Erythroblast (primary cell): Measurements from ENCODE around the gene LYPD3.

Experiments used
- DNase-seq, 2 experiments: peaks; one replicate each; lab custom pipeline; 2025; lab: John Stamatoyannopoulos, UW
- GATA1 ChIP-seq: IDR thresholded peaks from 2 replicates; pipeline ENCODE4 v1.6.1; 2011; ENCODE audit warnings: low read depth, mild to moderate bottlenecking, control low read depth, low read length, moderate library complexity
- POLR2A ChIP-seq: IDR thresholded peaks from 2 replicates; pipeline ENCODE4 v1.6.1; 2011; ENCODE audit warnings: mild to moderate bottlenecking, low read length

LYPD3 gene

DNA sequence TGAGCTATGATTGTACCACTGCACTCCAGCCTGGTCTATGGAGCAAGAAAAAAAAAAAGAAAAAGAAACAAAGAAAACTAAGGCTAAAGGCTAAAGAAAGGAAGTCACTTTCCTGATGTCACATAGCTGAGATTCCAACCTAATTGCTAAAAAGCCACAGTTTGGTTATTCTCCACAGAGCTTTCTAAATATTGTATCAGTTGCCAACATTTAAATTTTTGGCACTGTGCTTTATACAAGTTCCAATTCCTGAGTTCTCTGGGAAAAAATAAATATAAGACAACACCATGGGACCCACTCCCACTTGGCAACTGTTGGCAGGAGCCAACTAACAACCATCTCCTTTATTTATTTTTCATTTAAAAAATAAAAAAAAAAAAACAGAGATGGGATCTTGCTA, 11.2 kb upstream of the LYPD3 start:
- no peak for DNase-seq
- TF ChIP-seq POLR2A (no peak), GATA1 (no peak)

DNA sequence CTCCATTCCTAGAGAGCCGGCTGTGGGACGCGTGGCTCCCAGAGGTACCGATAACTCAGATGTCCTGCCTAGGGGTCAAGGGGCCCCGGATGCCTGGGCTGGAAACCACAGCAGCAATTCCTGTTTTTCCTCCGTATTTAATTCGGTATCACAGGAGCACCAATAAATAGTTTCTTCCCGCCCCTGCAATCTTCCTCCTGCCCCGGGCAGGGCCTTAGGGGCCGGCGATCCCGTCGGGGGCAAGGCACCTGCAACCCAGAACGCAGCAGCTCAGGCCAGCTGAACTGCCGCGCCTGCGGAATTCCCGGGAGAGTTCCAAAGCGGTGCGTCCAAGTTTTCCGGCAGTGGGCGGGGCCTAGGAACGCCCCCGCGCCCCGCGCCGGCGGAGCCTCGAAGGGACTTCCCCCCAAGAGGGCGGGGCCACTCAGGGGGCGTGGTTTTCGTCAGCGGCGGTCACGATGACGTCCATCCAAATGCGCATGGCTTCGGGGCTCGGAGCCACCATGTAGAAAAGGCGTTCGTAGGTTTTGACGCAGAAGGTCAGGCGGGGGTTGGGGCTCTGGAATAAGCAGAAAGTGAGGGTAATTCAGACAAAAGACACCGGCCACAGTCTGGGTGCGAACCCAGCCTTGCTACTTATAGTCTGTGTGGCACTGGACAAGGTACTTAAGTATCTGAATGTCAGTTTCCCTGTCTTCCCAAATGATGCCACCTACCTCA, 9.7 kb upstream of the LYPD3 start:
- no peak for TF ChIP-seq GATA1
- peak; percentile 66 for TF ChIP-seq POLR2A
- DNase-seq = peak; percentile 92 to 96

DNA sequence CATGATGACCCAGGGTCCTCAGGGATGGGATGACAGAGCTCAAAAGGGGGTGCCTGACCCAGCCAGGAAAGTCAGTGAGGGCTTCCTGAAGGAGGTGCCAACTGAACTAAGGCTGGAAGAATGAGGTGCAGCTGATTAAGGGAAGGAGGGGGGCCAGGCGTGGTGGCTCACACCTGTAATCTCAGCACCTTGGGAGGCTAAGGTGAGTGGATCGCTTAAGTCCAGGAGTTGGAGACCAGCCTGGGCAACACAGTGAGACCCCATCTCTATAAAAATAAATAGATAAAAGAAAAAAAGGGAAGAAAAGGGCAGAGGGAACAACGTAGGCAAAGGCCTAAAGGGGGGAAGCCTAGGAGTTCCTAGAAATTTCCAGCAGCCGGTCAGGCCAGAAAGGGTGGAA, 9.1 kb upstream of the LYPD3 start:
- TF ChIP-seq POLR2A (no peak), GATA1 (no peak)
- DNase-seq = no peak

DNA sequence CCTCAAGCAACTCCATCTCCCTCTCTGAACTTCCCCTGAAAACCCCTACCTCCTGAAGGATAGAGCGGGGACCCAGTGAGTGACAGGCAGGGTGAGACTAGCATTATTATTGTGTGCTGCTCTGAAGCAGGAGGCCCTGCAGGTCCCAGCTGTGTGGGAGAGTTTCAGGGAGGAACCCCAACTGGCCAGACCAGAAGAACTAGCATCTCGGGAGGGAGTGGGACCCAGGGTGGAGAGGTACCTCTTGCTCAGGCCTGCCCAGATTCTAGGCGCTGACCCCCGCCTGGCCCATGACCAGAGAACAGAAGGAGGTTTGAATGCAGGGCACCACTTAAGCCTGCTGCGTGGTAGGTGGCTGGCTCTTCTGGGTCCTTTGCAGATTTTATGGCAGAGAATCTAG, 5.7 kb upstream of the LYPD3 start:
- no peak for TF ChIP-seq GATA1
- TF ChIP-seq POLR2A = no peak
- no peak for DNase-seq

DNA sequence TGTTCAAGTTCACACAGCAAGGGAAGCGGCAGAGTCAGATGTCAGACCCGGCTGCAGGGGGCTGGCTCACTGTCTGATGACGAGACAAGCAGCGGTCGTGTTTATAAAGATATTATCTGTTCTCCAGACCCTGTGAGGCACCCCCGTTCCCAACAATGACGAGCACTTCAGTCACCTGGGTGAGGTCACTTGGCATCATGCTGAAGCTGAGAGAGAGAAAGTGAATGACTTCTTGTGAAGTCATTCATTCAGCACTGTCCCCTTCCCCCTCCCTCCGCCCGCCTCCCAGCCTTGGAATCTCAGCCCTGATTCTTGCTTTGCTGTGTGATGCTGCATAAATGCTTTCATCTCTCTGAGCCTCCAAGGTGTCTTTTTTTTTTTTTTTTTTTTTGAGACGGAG, 4.9 kb upstream of the LYPD3 start:
- TF ChIP-seq POLR2A (no peak), GATA1 (no peak)
- no peak for DNase-seq

DNA sequence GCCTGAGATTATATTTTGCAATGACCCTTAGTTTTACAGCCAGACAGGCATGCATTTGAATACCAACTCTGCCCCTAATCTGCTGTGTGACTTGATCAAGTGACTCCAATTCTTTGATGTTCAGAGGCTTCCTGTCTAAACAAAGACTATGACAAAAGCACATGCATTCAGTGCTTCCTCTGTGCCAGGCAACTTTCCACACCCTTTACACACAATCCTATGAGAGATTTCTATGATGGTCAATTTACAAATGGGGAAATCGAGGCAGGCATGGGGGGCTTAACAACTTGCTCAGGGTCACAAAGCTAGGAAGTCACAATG, 3.7 kb upstream of the LYPD3 start:
- no peak for DNase-seq
- TF ChIP-seq GATA1 (no peak), POLR2A (no peak)

DNA sequence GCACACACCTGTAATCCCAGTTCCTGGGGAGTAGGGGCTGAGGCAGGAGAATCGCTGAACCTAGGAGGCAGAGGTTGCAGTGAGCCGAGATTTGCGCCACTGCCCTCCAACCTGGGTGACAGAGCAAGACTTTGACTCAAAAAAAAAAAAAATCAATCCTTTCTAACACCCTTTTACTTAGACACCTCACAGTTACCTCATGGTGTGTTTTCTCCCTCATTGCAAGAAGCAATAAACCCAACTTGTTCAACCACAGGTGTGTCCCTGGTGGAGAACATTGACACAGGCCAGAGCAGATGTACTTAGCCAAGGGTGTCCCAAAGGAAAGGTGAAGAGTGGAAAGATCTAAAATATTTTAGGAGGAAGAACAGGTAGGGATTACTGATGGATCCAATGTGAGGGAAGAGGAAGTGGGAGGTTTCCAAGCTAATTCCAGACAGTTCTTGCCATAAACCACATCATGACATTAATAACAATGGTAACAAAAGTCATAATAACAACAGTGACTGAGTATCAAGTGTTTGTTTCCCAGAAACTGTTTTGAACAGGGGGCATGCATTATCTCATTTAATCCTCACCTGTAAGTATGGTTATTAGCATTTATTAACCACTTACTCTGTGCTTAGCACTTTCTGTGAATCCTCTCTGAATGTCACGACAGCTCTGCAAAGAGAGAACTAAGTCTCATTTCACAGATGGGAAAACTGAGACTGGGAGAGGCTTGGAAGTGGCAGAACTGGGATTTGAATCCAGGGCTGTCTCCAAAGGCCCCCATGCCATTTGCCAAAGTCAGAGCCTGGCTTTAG, 3.1 kb upstream of the LYPD3 start:
- no peak for DNase-seq
- TF ChIP-seq GATA1 = no peak
- no peak for TF ChIP-seq POLR2A

DNA sequence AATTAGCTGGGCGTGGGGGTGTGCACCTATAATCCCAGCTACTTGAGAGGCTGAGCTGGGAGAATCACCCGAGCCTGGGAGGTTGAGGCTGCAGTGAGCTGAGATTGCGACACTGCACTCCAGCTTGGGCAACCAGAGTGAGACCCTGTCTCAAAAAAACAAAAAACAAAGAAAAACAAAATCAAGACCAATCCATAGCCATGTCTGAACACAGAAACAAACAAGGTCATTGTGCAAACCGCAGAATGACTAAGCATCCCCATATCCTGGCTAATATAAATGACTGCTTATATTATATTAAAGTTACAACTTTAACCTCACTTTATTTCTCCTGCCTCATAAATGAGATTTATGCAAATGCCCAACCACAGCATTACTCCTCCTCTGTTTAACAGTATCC, 2.3 kb upstream of the LYPD3 start:
- no peak for DNase-seq
- no peak for TF ChIP-seq POLR2A
- no peak for TF ChIP-seq GATA1

DNA sequence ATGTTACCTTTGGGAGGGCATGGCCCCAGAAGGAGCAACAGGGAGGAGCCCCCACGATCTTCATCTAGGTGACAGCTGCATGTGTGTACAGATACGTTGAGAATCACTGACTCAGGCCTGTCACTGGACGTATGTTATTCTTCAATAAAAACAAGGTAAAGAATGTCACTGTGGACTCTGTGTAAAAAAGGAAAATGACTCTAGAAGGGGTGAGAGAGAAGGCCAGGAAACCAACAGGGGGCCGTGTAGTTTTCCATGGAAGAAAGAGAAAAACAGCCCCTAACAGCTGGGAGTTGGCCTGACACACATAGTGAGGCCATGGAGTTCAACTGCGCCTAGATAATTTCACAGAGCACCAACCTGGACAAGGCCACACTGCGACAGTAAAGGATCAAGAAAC, 1.9 kb upstream of the LYPD3 start:
- TF ChIP-seq GATA1 = no peak
- no peak for TF ChIP-seq POLR2A
- DNase-seq = no peak

DNA sequence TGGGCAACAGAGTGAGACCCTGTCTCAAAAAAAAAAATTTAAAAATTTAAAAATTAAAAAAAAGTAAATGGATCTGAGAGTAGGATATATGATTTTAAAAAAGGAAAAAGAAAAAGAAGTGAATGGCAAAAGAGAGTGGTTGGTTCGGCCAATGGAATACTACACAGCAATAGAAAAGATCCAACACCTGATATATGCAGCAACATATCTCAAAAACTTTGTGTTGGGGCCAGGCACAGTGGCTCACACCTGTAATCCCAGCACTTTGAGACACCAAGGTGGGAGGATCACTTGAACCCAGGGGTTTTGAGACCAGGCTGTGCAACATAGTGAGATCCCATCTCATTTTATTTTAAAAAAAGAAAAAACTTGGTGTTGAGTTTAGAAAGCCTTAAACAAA, 1.4 kb upstream of the LYPD3 start:
- no peak for DNase-seq
- TF ChIP-seq GATA1 (no peak), POLR2A (no peak)

DNA sequence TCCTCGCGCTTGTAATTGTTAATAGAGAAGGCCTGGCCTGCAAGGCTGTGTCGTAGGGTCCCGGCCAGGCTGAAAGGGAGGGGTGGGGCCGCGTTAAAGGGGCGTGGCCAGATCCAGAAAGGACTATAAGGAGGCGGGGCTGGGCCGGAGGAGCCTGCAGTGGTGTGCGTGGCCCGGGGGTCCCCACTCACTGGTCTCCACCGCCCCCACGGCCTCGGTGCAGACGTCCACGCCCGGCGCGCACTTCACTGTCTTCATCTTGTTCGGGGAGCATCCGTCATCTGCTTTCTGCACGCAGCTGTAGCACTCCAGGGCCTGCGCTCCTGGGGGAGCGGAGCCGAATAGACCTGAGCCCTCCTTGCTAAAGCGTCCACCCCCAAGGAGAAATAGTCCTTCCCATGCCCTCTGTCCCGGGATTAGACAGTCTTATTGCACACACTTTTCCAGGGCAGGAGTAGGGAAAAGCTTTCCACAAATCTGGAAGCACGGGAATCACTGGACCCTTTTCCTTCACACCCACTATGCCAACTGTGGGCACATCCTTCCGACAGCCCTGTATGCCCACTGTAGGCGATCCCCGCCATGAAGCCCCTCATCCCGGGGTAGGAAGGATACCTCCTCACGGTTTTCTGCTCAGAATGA, 1.2 kb downstream of the LYPD3 start:
- TF ChIP-seq GATA1 = no peak
- no peak for TF ChIP-seq POLR2A
- DNase-seq = peak in 1 of 2 experiments; percentile 88

DNA sequence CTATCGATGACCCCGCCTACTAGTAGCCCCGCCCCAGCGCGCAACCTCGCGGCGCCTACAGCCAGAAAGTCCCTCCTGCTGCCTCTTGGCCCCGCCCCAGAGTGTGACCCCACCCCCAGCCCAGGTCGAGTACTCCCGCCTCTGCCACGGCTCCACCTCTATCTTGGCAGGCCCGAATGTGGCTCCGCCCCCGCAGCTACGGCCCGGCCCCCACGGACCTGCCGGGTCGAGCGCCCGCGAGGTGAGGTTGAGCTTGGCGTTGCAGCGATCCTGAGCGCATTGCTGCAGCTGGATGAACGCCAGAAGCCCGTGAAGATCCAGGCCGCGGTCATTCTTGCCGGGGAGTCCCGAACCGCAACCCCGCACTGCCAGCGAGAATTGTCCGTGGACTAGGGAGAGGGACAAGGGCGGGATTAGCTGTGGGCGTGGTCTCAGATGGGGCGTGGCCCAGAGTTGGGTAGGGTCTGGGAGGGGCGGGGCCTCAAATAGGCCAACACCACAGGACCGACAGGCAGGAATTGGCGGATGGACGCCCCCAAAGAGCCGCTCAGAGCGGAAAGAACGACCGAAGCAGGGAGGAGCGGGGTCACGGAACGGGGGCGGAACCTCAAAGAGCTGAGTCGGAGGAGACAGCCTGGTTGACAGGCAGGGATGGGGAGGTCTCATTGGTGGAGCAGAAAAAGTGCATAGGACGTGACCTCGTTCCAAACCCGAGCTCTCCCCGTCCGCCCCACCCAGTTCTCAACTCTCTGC, 1.9 kb downstream of the LYPD3 start:
- peak; percentile 97 to 99 for DNase-seq
- TF ChIP-seq POLR2A (no peak), GATA1 (no peak)

DNA sequence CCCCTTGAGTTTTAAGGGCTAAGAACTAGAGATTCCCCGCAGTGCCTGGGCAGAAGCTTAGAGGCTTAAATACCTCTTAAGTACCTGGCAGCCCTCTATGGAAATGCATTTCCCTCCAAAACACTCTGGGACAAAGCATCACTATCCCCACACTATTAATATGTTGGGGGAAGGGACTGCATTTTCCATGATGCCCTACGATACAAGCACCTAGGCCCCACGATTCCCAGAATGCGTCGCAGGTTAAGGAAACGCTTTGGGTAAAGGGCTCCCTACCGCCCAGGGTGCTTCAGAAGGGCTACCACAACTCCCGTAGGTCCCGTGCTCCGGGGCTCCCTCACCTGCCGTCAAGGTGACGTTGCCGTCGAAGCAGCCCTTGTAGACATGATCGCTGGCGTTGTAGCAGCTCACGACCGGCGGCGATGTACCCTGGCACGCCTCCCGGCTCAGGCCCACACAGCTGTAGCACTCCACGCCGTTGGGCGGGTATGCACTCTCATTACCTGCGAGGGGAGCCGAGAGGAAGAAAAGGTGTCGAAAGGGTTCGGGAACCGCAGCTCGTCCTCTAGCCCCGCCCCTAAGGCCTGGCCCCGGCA, 2.5 kb downstream of the LYPD3 start:
- no peak for DNase-seq
- TF ChIP-seq POLR2A = no peak
- no peak for TF ChIP-seq GATA1
